ENCODE measurements around the gene TBCC. TPM values are rescaled to one million over a fixed set of nuclear protein-coding genes. Genes with fewer than 3 reads are reported as not detected.
A peak's percentile ranks its signal among the peaks of the same experiment; 100 is the strongest.
"Not testable (repeated sequence)": the region's sequence is repeated elsewhere in the genome, so short reads cannot be mapped to it uniquely, and the experiment has no call there.

TBCC gene
- total RNA-seq, 1 donor from 2014 or later, result 28.4 TPM

DNA sequence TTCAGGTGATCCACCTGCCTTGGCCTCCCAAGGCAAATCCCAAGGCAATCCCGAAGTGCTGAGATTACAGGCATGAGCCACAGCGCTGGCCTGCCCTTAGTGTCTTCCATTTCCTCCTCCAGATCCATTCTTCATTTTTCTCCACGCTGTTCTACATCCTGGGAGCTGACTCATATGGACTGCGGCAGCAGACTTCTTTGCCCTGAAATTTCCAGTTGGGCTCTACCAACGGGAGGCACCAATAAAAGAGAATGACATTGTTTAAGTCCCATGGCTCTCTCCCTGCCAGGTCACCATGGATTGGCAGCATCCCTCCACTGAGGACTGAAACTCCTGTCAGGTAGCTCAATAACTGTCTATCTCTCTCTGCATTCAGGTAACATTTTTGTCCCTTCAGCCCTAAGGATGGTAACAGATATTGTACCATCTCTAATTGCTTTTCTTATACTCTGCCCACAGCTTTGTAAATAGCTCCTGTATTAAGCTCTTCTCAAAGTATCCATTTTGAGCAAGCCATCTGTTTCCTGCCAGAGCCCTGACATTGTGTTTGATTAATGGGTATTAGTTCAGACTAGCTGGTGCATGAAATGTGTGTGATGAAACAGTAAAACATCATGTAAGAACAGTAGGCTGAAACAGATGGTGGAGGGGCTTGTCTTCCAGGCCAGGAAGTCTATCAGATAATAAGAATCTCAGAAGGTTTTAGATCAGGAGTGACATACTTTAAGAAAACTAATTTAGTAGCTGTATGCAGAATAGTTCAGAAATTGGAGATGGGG lies 3.6 kb downstream of the TBCC start:
- Mint-ChIP-seq H3K36me3 (ENCODE audit: insufficient read depth) (peaks cover 1% of the 10 kb centered on the region), H3K27ac (peak overlapping the region; percentile 84), H3K27me3 (peaks cover 6% of the 10 kb centered on the region), H3K9me3 (ENCODE audit: low read depth) (no peaks in the 10 kb centered on the region), H3K4me1 (ENCODE audit: low read depth) (peaks cover 12% of the 10 kb centered on the region), H3K4me3 (ENCODE audit: low read depth) (peak overlapping the region; percentile 17)
- DNase-seq (ENCODE audit: low spot score, unreplicated experiment), result no peak
- no peak for TF ChIP-seq CTCF (IDR thresholded peaks at IDR 0.05; ENCODE audit: unreplicated experiment)

DNA sequence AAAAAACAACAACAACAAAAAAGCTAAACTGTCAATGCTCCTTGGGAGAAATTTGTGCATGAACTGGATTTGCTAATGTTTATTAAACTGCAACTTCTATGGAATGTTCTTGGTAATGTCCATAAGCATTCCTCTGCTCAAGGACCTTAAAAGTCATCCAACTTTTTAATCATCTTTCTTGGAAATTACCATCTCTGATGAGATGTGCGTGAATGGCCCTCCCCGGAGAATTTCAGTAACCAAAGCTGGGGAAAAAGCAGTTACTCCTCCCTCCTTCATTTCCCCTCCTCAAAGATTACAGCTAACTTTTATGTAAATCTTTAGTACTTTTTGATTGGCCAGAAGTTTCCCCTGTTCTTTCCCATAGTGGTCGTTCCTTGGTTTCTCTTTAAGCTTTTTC lies 5.2 kb downstream of the TBCC start:
- H3K27me3 Mint-ChIP-seq, result peaks cover 6% of the 10 kb centered on the region
- TF ChIP-seq CTCF (IDR thresholded peaks at IDR 0.05; ENCODE audit: unreplicated experiment), result no peak
- no peak for DNase-seq (ENCODE audit: low spot score, unreplicated experiment)
- H3K4me3 Mint-ChIP-seq (ENCODE audit: low read depth), result no peak overlapping the region
- no peak overlapping the region for H3K27ac Mint-ChIP-seq
- peaks cover 11% of the 10 kb centered on the region for H3K4me1 Mint-ChIP-seq (ENCODE audit: low read depth)
- peaks cover under 1% of the 10 kb centered on the region for H3K36me3 Mint-ChIP-seq (ENCODE audit: insufficient read depth)
- H3K9me3 Mint-ChIP-seq (ENCODE audit: low read depth), result no peaks in the 10 kb centered on the region

DNA sequence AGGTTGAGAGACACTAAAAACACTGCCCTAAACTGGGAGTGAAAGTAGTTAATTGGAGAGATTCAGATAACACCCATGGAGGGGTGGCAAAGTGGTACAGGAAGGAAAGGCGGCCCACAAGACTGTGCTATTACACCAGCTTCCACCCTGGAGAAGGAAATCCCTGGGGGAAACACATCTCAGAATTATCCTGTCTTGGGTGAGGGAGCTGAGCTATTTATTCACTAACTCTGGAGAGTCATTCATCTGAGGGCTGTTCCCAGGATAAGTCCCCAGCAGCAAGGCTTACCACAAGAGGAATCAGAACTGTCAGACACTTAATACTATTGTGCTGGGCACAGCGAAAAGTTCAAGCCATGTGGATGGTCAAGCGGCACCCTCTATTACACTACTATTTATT lies 9.9 kb downstream of the TBCC start:
- Mint-ChIP-seq H3K36me3 (ENCODE audit: insufficient read depth) (no peaks in the 10 kb centered on the region), H3K4me1 (ENCODE audit: low read depth) (no peaks in the 10 kb centered on the region), H3K4me3 (ENCODE audit: low read depth) (no peak overlapping the region), H3K27ac (no peak overlapping the region), H3K27me3 (peaks cover 6% of the 10 kb centered on the region), H3K9me3 (ENCODE audit: low read depth) (no peaks in the 10 kb centered on the region)
- no peak for TF ChIP-seq CTCF (IDR thresholded peaks at IDR 0.05; ENCODE audit: unreplicated experiment)
- DNase-seq (ENCODE audit: low spot score, unreplicated experiment), result no peak

- not testable (repeated sequence) for H3K9me3 Mint-ChIP-seq (ENCODE audit: low read depth); H3K27me3 Mint-ChIP-seq; H3K27ac Mint-ChIP-seq; H3K4me1 Mint-ChIP-seq (ENCODE audit: low read depth); H3K4me3 Mint-ChIP-seq (ENCODE audit: low read depth); DNase-seq (ENCODE audit: low spot score, unreplicated experiment); H3K36me3 Mint-ChIP-seq (ENCODE audit: insufficient read depth)
Measured at GRCh38 chr6:42733867-42734481, 11.9 kb downstream of the TBCC start.

DNA sequence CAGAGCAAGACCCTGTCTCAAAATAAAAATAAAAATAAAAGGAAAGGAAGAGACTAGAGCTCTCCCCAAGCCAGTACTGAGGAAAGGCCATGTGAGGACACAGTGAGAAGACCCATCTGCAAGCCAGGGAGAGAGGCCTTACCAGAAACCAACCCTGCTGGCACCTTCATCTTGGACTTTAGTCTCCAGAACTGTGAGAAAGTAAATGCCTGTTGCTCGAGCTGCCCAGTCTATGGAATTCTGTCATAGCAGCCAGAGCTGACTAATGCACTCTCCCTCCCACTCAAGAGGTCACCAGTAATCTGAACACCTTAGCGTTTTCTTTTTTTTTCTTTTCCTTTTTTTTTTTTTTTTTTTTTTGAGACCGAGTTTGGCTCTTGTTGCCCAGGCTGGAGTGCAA lies 16.2 kb downstream of the TBCC start:
- Mint-ChIP-seq H3K27ac (no peak overlapping the region), H3K4me3 (ENCODE audit: low read depth) (no peak overlapping the region), H3K4me1 (ENCODE audit: low read depth) (no peaks in the 10 kb centered on the region), H3K36me3 (ENCODE audit: insufficient read depth) (no peaks in the 10 kb centered on the region), H3K27me3 (no peaks in the 10 kb centered on the region), H3K9me3 (ENCODE audit: low read depth) (no peaks in the 10 kb centered on the region)
- no peak for DNase-seq (ENCODE audit: low spot score, unreplicated experiment)
- no peak for TF ChIP-seq CTCF (IDR thresholded peaks at IDR 0.05; ENCODE audit: unreplicated experiment)

- Mint-ChIP-seq H3K4me1 (ENCODE audit: low read depth) (no peaks in the 10 kb centered on the region), H3K9me3 (ENCODE audit: low read depth) (no peaks in the 10 kb centered on the region), H3K4me3 (ENCODE audit: low read depth) (no peak overlapping the region), H3K27me3 (no peaks in the 10 kb centered on the region), H3K27ac (no peak overlapping the region), H3K36me3 (ENCODE audit: insufficient read depth) (no peaks in the 10 kb centered on the region)
- no peak for DNase-seq (ENCODE audit: low spot score, unreplicated experiment)
- no peak for TF ChIP-seq CTCF (IDR thresholded peaks at IDR 0.05; ENCODE audit: unreplicated experiment)
Measured at GRCh38 chr6:42727627-42728026, 18.3 kb downstream of the TBCC start.

Measured in progenitor cell of endocrine pancreas (in vitro differentiated cells).